SK-N-MC (cell line): ENCODE data around the gene TOMM34.

Experiments used
- EZH2 ChIP-seq: fragments of 200-600 bp; sonication (generic); IDR thresholded peaks from one replicate; pipeline ENCODE4 v1.6.1; 2017; ENCODE audit warnings: antibody characterized with exemption
- POLR2AphosphoS5 ChIP-seq: IDR thresholded peaks from 2 replicates; pipeline ENCODE4 v1.6.1; 2012; ENCODE audit warnings: mild to moderate bottlenecking, low read depth, low read length, borderline replicate concordance

DNA sequence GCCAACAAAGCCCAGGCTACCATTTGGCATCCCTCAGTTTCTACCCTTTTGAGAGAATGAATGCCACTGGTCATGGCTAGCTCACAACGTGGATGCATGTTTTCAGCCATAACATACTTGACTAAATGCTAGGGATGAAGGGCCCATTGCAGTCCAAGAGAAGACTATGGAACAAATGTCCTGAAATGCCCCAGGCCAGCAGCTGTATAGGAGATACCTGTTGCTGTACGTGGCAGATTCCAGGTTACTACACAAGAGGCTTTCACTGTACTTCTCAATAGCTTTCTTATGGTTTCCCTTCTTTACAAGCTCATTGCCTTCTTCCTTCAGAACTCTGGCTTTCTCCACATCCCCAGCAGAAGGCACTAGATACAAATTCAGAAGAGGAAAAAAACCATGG is 11.7 kb downstream of the TOMM34 start:
- TF ChIP-seq EZH2: no peak
- TF ChIP-seq POLR2AphosphoS5: no peak
